SHP77 (cell line): Measurements from ENCODE around the gene UNC13A.
"Not testable (repeated sequence)": the region's sequence is repeated elsewhere in the genome, so short reads cannot be mapped to it uniquely, and the experiment has no call there.

Experiments
- DNase-seq, 2 experiments: peaks; one replicate each; lab custom pipeline; 2025; lab: John Stamatoyannopoulos, UW

UNC13A gene

DNA sequence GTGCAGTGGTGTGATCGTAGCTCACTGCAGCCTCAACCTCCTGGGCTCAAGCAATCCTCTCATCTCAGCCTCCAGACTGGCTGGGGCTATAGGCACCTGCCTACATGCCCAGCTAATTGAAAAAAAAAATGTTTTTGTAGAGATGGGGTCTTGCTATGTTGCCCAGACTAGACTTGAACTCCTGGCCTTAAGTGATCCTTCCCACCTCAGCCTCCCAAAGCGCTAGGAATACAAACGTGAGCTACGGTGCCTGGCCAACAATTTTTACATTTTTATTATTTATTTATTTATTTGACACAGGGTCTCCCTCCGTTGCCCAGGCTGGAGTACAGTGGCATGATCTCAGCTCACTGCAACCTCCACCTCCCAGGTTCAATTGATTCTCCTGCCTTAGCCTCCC is 117.9 kb downstream of the UNC13A start:
- DNase-seq = not testable (repeated sequence)

- no peak for DNase-seq
These were observed 120.2 kb downstream of the UNC13A start for GRCh38 chr19:17567940-17568339.

DNA sequence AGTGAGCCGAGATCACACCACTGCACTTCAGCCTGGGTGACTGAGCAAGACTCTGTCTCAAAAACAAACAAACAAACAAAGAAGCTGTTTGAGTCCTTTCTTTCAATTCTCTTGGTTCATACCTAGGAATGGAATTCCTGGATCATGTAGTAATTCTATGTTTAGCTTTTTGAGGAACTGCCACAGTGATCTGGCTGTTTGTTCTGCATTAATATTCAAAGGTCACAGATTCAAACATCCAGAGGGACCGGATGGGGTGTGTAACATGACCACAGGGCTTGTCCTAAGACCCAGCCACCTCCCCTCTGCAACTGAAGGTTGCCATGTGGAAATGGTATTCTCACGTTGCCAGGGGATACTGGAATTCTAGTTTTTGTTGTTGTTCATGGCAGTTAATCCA is 122.5 kb downstream of the UNC13A start:
- no peak for DNase-seq

DNA sequence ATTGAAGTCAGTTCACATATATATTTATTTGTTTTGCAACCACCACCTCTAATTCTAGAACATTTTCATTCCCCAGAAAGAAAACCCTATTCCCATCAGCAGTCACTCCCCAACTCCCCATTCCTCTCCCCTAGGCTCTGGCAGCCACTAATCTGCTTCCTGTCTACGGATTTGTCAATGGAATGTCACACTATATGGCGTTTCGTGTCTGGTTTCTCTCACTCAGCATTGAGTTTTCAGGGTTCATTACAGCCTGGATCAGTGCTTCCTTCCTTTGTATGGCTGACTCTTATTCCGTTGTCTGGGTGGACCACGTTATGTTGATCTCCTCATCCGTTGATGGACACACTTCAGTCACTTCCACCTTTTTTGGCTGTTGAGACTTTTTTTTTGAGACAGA is 123.4 kb downstream of the UNC13A start:
- DNase-seq = no peak

- DNase-seq = no peak
These were observed 125.6 kb downstream of the UNC13A start for GRCh38 chr19:17562561-17562960.

- DNase-seq = no peak
These were observed 126.1 kb downstream of the UNC13A start for GRCh38 chr19:17562097-17562496.

- DNase-seq = no peak
These were observed 128.0 kb downstream of the UNC13A start for GRCh38 chr19:17560205-17560595.

- no peak for DNase-seq
These were observed 130.7 kb downstream of the UNC13A start for GRCh38 chr19:17557466-17557865.

GRCh38 chr19:17556995-17557394 is 131.2 kb downstream of the UNC13A start:
- DNase-seq = no peak

GRCh38 chr19:17555929-17556813 is 132.0 kb downstream of the UNC13A start:
- DNase-seq = peak in 1 of 2 experiments; percentile 26

- DNase-seq = peak; percentile 94 to 98
These were observed 132.7 kb downstream of the UNC13A start, which contains the start of gene COLGALT1 for GRCh38 chr19:17555480-17555928. Gene COLGALT1 (plus strand): TSS chr19:17555649. CDS start chr19:17555714, 65 bp downstream.

DNA sequence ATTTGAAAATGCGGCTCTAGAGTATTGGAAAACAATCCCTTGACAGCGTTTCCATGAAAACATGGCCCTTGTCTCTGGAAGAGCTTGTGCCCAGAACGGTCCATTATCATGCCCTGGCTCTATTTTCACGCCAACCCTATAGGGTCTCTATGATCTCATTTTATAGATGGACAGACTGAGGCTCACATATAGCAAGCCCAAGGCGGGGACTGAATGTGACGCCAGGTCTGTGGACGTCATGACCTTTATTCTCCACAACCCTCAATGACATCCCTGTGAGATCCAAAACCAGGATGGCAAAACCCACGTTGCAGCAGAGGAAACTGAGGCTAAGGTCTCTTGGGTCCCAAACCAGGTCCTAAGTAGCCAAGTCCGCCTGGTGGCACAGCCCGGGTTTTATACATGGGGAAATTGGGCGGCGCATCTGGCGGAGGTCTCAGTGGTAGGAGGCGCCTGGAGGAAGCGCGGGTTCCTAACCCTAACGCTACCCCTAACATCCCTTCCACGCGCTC is 133.1 kb downstream of the UNC13A start:
- DNase-seq = no peak

DNA sequence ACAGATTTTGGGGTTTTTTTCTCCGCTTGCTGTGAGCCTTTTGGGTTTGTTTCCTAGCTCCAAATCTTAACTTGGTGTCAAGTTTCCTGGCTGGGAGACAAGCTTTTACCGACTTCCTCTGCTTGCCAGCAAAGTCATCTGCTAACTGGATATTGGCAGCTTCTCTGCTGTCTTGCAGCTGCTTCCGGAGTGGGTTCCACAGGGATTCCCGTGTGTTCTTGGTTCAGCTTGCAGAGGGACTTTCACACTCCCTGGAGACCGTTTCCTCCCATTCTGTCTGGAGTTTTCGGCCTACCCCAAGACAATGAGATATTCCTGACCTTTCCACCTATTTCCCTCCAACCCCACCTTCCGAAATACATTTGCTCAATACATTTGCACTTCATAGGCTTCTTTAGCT is 134.9 kb downstream of the UNC13A start:
- peak; percentile 23 to 61 for DNase-seq

GRCh38 chr19:17552735-17553134 is 135.4 kb downstream of the UNC13A start:
- not testable (repeated sequence) for DNase-seq
